HL-60 (cell line): Measurements from ENCODE around the gene SCN1B.
A peak's percentile ranks its signal among the peaks of the same experiment; 100 is the strongest.
"Not testable (repeated sequence)": the region's sequence is repeated elsewhere in the genome, so short reads cannot be mapped to it uniquely, and the experiment has no call there.

Experiments used
- DNase-seq, 2 experiments: peaks; one replicate each; pipeline ENCODE4 v3.0.0-alpha.2; 2010 to 2020; ENCODE audit warnings: low read depth in 1 of 2, low spot score in 1 of 2
- H3K27ac ChIP-seq: fragments of 250-450 bp; sonication (Bioruptor Pico); replicated peaks from 2 replicates; pipeline ENCODE4 v1.5.1; 2020; ENCODE audit warnings: mild to moderate bottlenecking, moderate library complexity
- H3K27me3 ChIP-seq: fragments of 250-450 bp; sonication (Bioruptor Pico); 2 replicates; pipeline ENCODE4 v1.5.1; 2021; ENCODE audit warnings: mild to moderate bottlenecking, moderate library complexity; ENCODE audit not compliant: insufficient read depth, poor library complexity, severe bottlenecking
- H3K4me3 ChIP-seq: replicated peaks from 2 replicates; pipeline ENCODE4 v1.5.1; 2011; ENCODE audit warnings: mild to moderate bottlenecking, control low read depth, low read length; ENCODE audit not compliant: insufficient read depth
- CTCF ChIP-seq: IDR thresholded peaks from one replicate; pipeline ENCODE4 v1.5.1; 2011; ENCODE audit warnings: low read length, control low read depth, inconsistent platforms; ENCODE audit not compliant: insufficient read depth
- GABPA ChIP-seq: IDR thresholded peaks from 2 replicates; pipeline ENCODE4 v1.6.1; 2012; ENCODE audit warnings: low read depth
- POLR2AphosphoS5 ChIP-seq: IDR thresholded peaks from 2 replicates; pipeline ENCODE4 v1.6.1; 2012; ENCODE audit warnings: low read depth
- REST ChIP-seq: IDR thresholded peaks from 2 replicates; pipeline ENCODE4 v1.6.1; 2012; ENCODE audit warnings: low read depth; ENCODE audit not compliant: insufficient replicate concordance
- SPI1 ChIP-seq: IDR thresholded peaks from 2 replicates; pipeline ENCODE4 v1.6.1; 2012; ENCODE audit warnings: low read depth, mild to moderate bottlenecking, borderline replicate concordance

Gene SCN1B

GRCh38 chr19:35004517-35005255 lies 25.6 kb upstream of the SCN1B start:
- TF ChIP-seq GABPA: no peak
- TF ChIP-seq REST: no peak
- TF ChIP-seq CTCF: no peak
- TF ChIP-seq POLR2AphosphoS5: no peak
- no peak for TF ChIP-seq SPI1
- no peak overlapping the region for H3K4me3 ChIP-seq
- no peak for DNase-seq
- no peak overlapping the region for H3K27ac ChIP-seq
- H3K27me3 ChIP-seq: no peaks in the 10 kb centered on the region

- Histone ChIP-seq H3K27ac (no peak overlapping the region), H3K27me3 (no peaks in the 10 kb centered on the region), H3K4me3 (no peak overlapping the region)
- DNase-seq: no peak
- no peak for TF ChIP-seq POLR2AphosphoS5
- TF ChIP-seq REST: no peak
These were observed 24.9 kb upstream of the SCN1B start for GRCh38 chr19:35005256-35005977.

- not testable (repeated sequence) for H3K27ac ChIP-seq, H3K4me3 ChIP-seq, H3K27me3 ChIP-seq, DNase-seq
These were observed 24.3 kb upstream of the SCN1B start for GRCh38 chr19:35006007-35006341.

- TF ChIP-seq GABPA (no peak), POLR2AphosphoS5 (0 out of 2 replicates have a peak, but pooled peaks have one; percentile 11)
- Histone ChIP-seq H3K4me3 (no peak overlapping the region), H3K27me3 (no peaks in the 10 kb centered on the region), H3K27ac (no peak overlapping the region)
- DNase-seq: no peak
These were observed 23.8 kb upstream of the SCN1B start for GRCh38 chr19:35006342-35006998.

- no peak overlapping the region for H3K4me3 ChIP-seq
- no peak for DNase-seq
- TF ChIP-seq SPI1: no peak
- 0 out of 2 replicates have a peak, but pooled peaks have one; percentile 8 for TF ChIP-seq POLR2AphosphoS5
- H3K27ac ChIP-seq: no peak overlapping the region
- no peaks in the 10 kb centered on the region for H3K27me3 ChIP-seq
These were observed 23.3 kb upstream of the SCN1B start for GRCh38 chr19:35006999-35007365.

GRCh38 chr19:35007427-35007826 lies 22.8 kb upstream of the SCN1B start:
- not testable (repeated sequence) for H3K4me3 ChIP-seq, H3K27me3 ChIP-seq, DNase-seq, H3K27ac ChIP-seq
